NCI-H1417 (cell line): Measurements from ENCODE around the gene EYA4.
"Not testable (repeated sequence)": the region's sequence is repeated elsewhere in the genome, so short reads cannot be mapped to it uniquely, and the experiment has no call there.

Source experiments
- DNase-seq, 3 experiments: peaks; one replicate each; lab custom pipeline; 2025; lab: John Stamatoyannopoulos, UW

EYA4 gene

GRCh38 chr6:133396984-133397348 is 155.8 kb downstream of the EYA4 start:
- no peak for DNase-seq

- DNase-seq, result not testable (repeated sequence)
Observed at GRCh38 chr6:133397601-133398000, 156.4 kb downstream of the EYA4 start.

GRCh38 chr6:133399426-133399825 is 158.3 kb downstream of the EYA4 start:
- DNase-seq, result no peak

GRCh38 chr6:133404151-133404550 is 163.0 kb downstream of the EYA4 start:
- peak in 1 of 3 experiments; percentile 34 for DNase-seq

- DNase-seq, result no peak
Observed at GRCh38 chr6:133404728-133405127, 163.6 kb downstream of the EYA4 start.

GRCh38 chr6:133407320-133408100 is 166.4 kb downstream of the EYA4 start:
- no peak for DNase-seq

- DNase-seq, result no peak
Observed at GRCh38 chr6:133408132-133408531, 167.0 kb downstream of the EYA4 start.

GRCh38 chr6:133408543-133408942 is 167.4 kb downstream of the EYA4 start:
- no peak for DNase-seq

- peak in 1 of 3 experiments; percentile 24 for DNase-seq
Observed at GRCh38 chr6:133410638-133411435, 169.7 kb downstream of the EYA4 start.

- DNase-seq, result no peak
Observed at GRCh38 chr6:133411757-133412156, 170.6 kb downstream of the EYA4 start.

- DNase-seq, result peak in 1 of 3 experiments; percentile 27
Observed at GRCh38 chr6:133415262-133415661, 174.1 kb downstream of the EYA4 start.

- DNase-seq, result peak in 1 of 3 experiments; percentile 30
Observed at GRCh38 chr6:133418108-133418507, 177.0 kb downstream of the EYA4 start.

- DNase-seq, result no peak
Observed at GRCh38 chr6:133423242-133423641, 182.1 kb downstream of the EYA4 start.

GRCh38 chr6:133424359-133424758 is 183.2 kb downstream of the EYA4 start:
- DNase-seq, result no peak

GRCh38 chr6:133426038-133426437 is 184.9 kb downstream of the EYA4 start:
- DNase-seq, result no peak

- no peak for DNase-seq
Observed at GRCh38 chr6:133428295-133428694, 187.1 kb downstream of the EYA4 start.

- DNase-seq, result no peak
Observed at GRCh38 chr6:133430530-133430929, 189.4 kb downstream of the EYA4 start.

GRCh38 chr6:133431031-133431430 is 189.9 kb downstream of the EYA4 start:
- DNase-seq, result no peak

- peak; percentile 76 to 93 (median 88) for DNase-seq
Observed at GRCh38 chr6:133432021-133432989, 191.1 kb downstream of the EYA4 start.

GRCh38 chr6:133435065-133435728 is 194.0 kb downstream of the EYA4 start:
- DNase-seq, result no peak

GRCh38 chr6:133436652-133437051 is 195.5 kb downstream of the EYA4 start:
- no peak for DNase-seq
